GM15510 (cell line): Measurements from ENCODE around the gene CMKLR1.

Experiments used
- POLR2A ChIP-seq: IDR thresholded peaks from 3 replicates; pipeline ENCODE4 v1.6.1; 2011; ENCODE audit warnings: borderline replicate concordance; ENCODE audit not compliant: insufficient read length; ENCODE audit errors: extremely low read depth

The CMKLR1 gene

GRCh38 chr12:108317308-108318234 is 21.5 kb downstream of the CMKLR1 start:
- no peak for TF ChIP-seq POLR2A

- TF ChIP-seq POLR2A = no peak
These were observed 22.7 kb downstream of the CMKLR1 start for GRCh38 chr12:108316176-108317086.

- TF ChIP-seq POLR2A = no peak
These were observed 23.5 kb downstream of the CMKLR1 start for GRCh38 chr12:108315486-108316105.

- TF ChIP-seq POLR2A = no peak
These were observed 25.3 kb downstream of the CMKLR1 start for GRCh38 chr12:108313606-108314351.

- no peak for TF ChIP-seq POLR2A
These were observed 25.9 kb downstream of the CMKLR1 start for GRCh38 chr12:108313241-108313605.

GRCh38 chr12:108312693-108313189 is 26.4 kb downstream of the CMKLR1 start:
- no peak for TF ChIP-seq POLR2A

GRCh38 chr12:108312073-108312659 is 26.9 kb downstream of the CMKLR1 start:
- no peak for TF ChIP-seq POLR2A

GRCh38 chr12:108311605-108312004 is 27.5 kb downstream of the CMKLR1 start:
- TF ChIP-seq POLR2A = no peak

- no peak for TF ChIP-seq POLR2A
These were observed 28.6 kb downstream of the CMKLR1 start for GRCh38 chr12:108310489-108310888.

GRCh38 chr12:108309674-108310312 is 29.3 kb downstream of the CMKLR1 start:
- TF ChIP-seq POLR2A = no peak

GRCh38 chr12:108308395-108309085 is 30.6 kb downstream of the CMKLR1 start:
- TF ChIP-seq POLR2A = no peak

- TF ChIP-seq POLR2A = no peak
These were observed 32.1 kb downstream of the CMKLR1 start for GRCh38 chr12:108307006-108307405.

- TF ChIP-seq POLR2A = no peak
These were observed 32.6 kb downstream of the CMKLR1 start for GRCh38 chr12:108306506-108306905.
